ENCODE measurements around the gene TNK1.

GRCh38 chr17:7357381-7357780, 23.5 kb upstream of the TNK1 start:
- no peak for TF ChIP-seq BRCA1 (IDR thresholded peaks at IDR 0.05)
- TF ChIP-seq BRCA1 (CRISPR knock-in tag; IDR thresholded peaks at IDR 0.05) = no peak
- no peak for TF ChIP-seq TAF15 (IDR thresholded peaks at IDR 0.05; ENCODE audit: low read depth, low read length)
- TF ChIP-seq ZNF23 (CRISPR knock-in tag; IDR thresholded peaks at IDR 0.05) = no peak
- no peak for TF ChIP-seq CTCF (IDR thresholded peaks at IDR 0.05 in 2 of 3, conservative IDR thresholded peaks at IDR 0.05 in 1 of 3; ENCODE audit: insufficient read depth in 2 of 3, low read depth in 1 of 3, low read length in 3 of 3)
- TF ChIP-seq ZNF780A (CRISPR knock-in tag; IDR thresholded peaks at IDR 0.05) = no peak
- TF ChIP-seq ZNF133 (CRISPR knock-in tag; IDR thresholded peaks at IDR 0.05) = no peak
- no peak for TF ChIP-seq SNIP1 (IDR thresholded peaks at IDR 0.05; ENCODE audit: low read depth)
- no peak for TF ChIP-seq U2AF2 (optimal IDR thresholded peaks at IDR 0.05; ENCODE audit: low read depth, low read length)
- TF ChIP-seq ZNF224 (CRISPR knock-in tag; IDR thresholded peaks at IDR 0.05) = no peak
- TF ChIP-seq, protein P1, sequence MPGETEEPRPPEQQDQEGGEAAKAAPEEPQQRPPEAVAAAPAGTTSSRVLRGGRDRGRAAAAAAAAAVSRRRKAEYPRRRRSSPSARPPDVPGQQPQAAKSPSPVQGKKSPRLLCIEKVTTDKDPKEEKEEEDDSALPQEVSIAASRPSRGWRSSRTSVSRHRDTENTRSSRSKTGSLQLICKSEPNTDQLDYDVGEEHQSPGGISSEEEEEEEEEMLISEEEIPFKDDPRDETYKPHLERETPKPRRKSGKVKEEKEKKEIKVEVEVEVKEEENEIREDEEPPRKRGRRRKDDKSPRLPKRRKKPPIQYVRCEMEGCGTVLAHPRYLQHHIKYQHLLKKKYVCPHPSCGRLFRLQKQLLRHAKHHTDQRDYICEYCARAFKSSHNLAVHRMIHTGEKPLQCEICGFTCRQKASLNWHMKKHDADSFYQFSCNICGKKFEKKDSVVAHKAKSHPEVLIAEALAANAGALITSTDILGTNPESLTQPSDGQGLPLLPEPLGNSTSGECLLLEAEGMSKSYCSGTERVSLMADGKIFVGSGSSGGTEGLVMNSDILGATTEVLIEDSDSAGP (CRISPR knock-in tag; IDR thresholded peaks at IDR 0.05) = no peak
- no peak for TF ChIP-seq EZH2 (IDR thresholded peaks at IDR 0.05; ENCODE audit: borderline replicate concordance, low read depth, low read length)
